Fibroblast of lung (primary cell): Measurements from ENCODE around the gene HOXC10. TPM values are rescaled to one million over a fixed set of nuclear protein-coding genes. Genes with fewer than 3 reads are reported as not detected.

Experiments used
- DNase-seq, 2 donors: peaks; one replicate each; pipeline versions ENCODE4 v3.0.0 to v3.0.0-alpha.2; 2010; ENCODE audit warnings: low read depth in 2 of 2
- H2AFZ ChIP-seq: 2 replicates; pipeline ENCODE4 v1.5.1; 2012; ENCODE audit warnings: low read length, control low read depth, inconsistent platforms
- H3K27ac ChIP-seq: 2 replicates; pipeline ENCODE4 v1.5.1; 2011; ENCODE audit warnings: low read length, control low read depth; ENCODE audit not compliant: insufficient read depth
- H3K27me3 ChIP-seq: 2 replicates; pipeline ENCODE4 v1.5.1; 2011; ENCODE audit warnings: mild to moderate bottlenecking, low read length; ENCODE audit not compliant: control insufficient read depth, insufficient read depth
- H3K36me3 ChIP-seq: 2 replicates; pipeline ENCODE4 v1.5.1; 2011; ENCODE audit warnings: low read length; ENCODE audit not compliant: control insufficient read depth, insufficient read depth
- H3K4me1 ChIP-seq: 2 replicates; pipeline ENCODE4 v1.5.1; 2011; ENCODE audit warnings: low read length; ENCODE audit not compliant: control insufficient read depth, insufficient read depth; ENCODE audit errors: extremely low read depth
- H3K4me2 ChIP-seq: 2 replicates; pipeline ENCODE4 v1.5.1; 2011; ENCODE audit warnings: low read length, control low read depth; ENCODE audit not compliant: insufficient read depth; ENCODE audit errors: extremely low read depth
- H3K4me3 ChIP-seq, 4 experiments: fragments of 200-600 bp in 1 of 4; sonication (generic) in 1 of 4; replicated peaks in 1 of 4; 2 replicates each; pipeline ENCODE4 v1.5.1; 2011 to 2016; ENCODE audit warnings: low read length in 4 of 4, low read depth in 3 of 4, mild to moderate bottlenecking in 3 of 4, control low read depth in 2 of 4, inconsistent platforms in 1 of 4, mixed read lengths in 1 of 4; ENCODE audit not compliant: insufficient read depth in 1 of 4; ENCODE audit errors: control extremely low read depth in 1 of 4
- H3K79me2 ChIP-seq: 2 replicates; pipeline ENCODE4 v1.5.1; 2012; ENCODE audit warnings: mild to moderate bottlenecking, low read length, inconsistent platforms; ENCODE audit not compliant: control insufficient read depth, insufficient read depth
- H3K9ac ChIP-seq: 2 replicates; pipeline ENCODE4 v1.5.1; 2011; ENCODE audit warnings: mild to moderate bottlenecking, low read length, control low read depth; ENCODE audit not compliant: insufficient read depth
- H3K9me3 ChIP-seq: 2 replicates; pipeline ENCODE4 v1.5.1; 2012; ENCODE audit warnings: low read depth, low read length; ENCODE audit not compliant: control insufficient read depth, insufficient read depth
- H4K20me1 ChIP-seq: 2 replicates; pipeline ENCODE4 v1.5.1; 2011; ENCODE audit warnings: low read length; ENCODE audit not compliant: control insufficient read depth, insufficient read depth; ENCODE audit errors: extremely low read depth
- CTCF ChIP-seq, 2 donors: IDR thresholded peaks in 1 of 2; conservative IDR thresholded peaks in 1 of 2; 1 replicate in 1 of 2; 2 replicates in 1 of 2; pipeline ENCODE4 v1.5.1; 2011 to 2012; ENCODE audit warnings: low read length in 2 of 2, control low read depth in 1 of 2, inconsistent platforms in 1 of 2, low read depth in 1 of 2, mild to moderate bottlenecking in 1 of 2
- EZH2 ChIP-seq: IDR thresholded peaks from 2 replicates; pipeline ENCODE4 v1.5.1; 2012; ENCODE audit warnings: low read length, control low read depth, mild to moderate bottlenecking; ENCODE audit errors: missing control alignments
- polyA plus RNA-seq, 2 donors: library from polyadenylated mRNA; depleted of rRNA in 1 of 2; stranded (reverse) in 1 of 2; unstranded in 1 of 2; fragments of >200 nt; gene quantifications; 2 replicates each; pipeline ENCODE4 v1.2.1, GENCODE V29; 2011 to 2012; ENCODE audit warnings: missing spikeins in 1 of 2
- total RNA-seq: library from RNA; depleted of rRNA; stranded (reverse); fragments of >200 nt; gene quantifications from 2 replicates; pipeline ENCODE4 v1.2.1, GENCODE V29; 2014

The HOXC10 gene
- total and polyA plus RNA-seq, 2 donors (not counting 1 experiment from before 2014, with no cell fraction given) = 0.06 TPM; not detected in 1

- Histone ChIP-seq H3K36me3 (no peaks in the 10 kb centered on the region), H3K79me2 (no peaks in the 10 kb centered on the region), H3K27me3 (peaks cover 92% of the 10 kb centered on the region), H3K27ac (no peak overlapping the region), H3K9ac (no peak overlapping the region), H4K20me1 (no peaks in the 10 kb centered on the region), H3K4me2 (no peak overlapping the region), H3K4me3 (no peak overlapping the region), H3K4me1 (no peaks in the 10 kb centered on the region), H2AFZ (no peak overlapping the region), H3K9me3 (no peaks in the 10 kb centered on the region)
- no peak for TF ChIP-seq CTCF (conservative IDR thresholded peaks at IDR 0.05 in 1 of 2, IDR thresholded peaks at IDR 0.05 in 1 of 2; ENCODE audit: low read depth in 1 of 2, low read length in 2 of 2)
- no peak for TF ChIP-seq EZH2
- no peak for DNase-seq
Observed at GRCh38 chr12:53978477-53979356, 6.2 kb upstream of the HOXC10 start.

- TF ChIP-seq CTCF (conservative IDR thresholded peaks at IDR 0.05 in 1 of 2, IDR thresholded peaks at IDR 0.05 in 1 of 2; ENCODE audit: low read depth in 1 of 2, low read length in 2 of 2) (no peak), EZH2 (no peak)
- H3K4me2 ChIP-seq = no peak overlapping the region
- H4K20me1 ChIP-seq = no peaks in the 10 kb centered on the region
- H3K4me1 ChIP-seq = no peaks in the 10 kb centered on the region
- no peaks in the 10 kb centered on the region for H3K36me3 ChIP-seq
- H3K79me2 ChIP-seq = no peaks in the 10 kb centered on the region
- no peak overlapping the region for H3K27ac ChIP-seq
- no peak overlapping the region for H2AFZ ChIP-seq
- no peak overlapping the region for H3K9ac ChIP-seq
- DNase-seq = no peak
- H3K4me3 ChIP-seq = no peak overlapping the region
- H3K27me3 ChIP-seq = peaks cover 91% of the 10 kb centered on the region
- H3K9me3 ChIP-seq = no peaks in the 10 kb centered on the region
Observed at GRCh38 chr12:53980104-53980801, 4.7 kb upstream of the HOXC10 start.

- no peak for DNase-seq
- no peak overlapping the region for H3K27ac ChIP-seq
- no peaks in the 10 kb centered on the region for H3K4me1 ChIP-seq
- H2AFZ ChIP-seq = no peak overlapping the region
- H3K27me3 ChIP-seq = peaks cover 91% of the 10 kb centered on the region
- no peaks in the 10 kb centered on the region for H3K36me3 ChIP-seq
- no peaks in the 10 kb centered on the region for H3K9me3 ChIP-seq
- no peaks in the 10 kb centered on the region for H4K20me1 ChIP-seq
- TF ChIP-seq CTCF (conservative IDR thresholded peaks at IDR 0.05 in 1 of 2, IDR thresholded peaks at IDR 0.05 in 1 of 2; ENCODE audit: low read depth in 1 of 2, low read length in 2 of 2) (no peak), EZH2 (peak; percentile 57)
- H3K4me3 ChIP-seq = no peak overlapping the region
- no peak overlapping the region for H3K4me2 ChIP-seq
- H3K9ac ChIP-seq = no peak overlapping the region
- H3K79me2 ChIP-seq = no peaks in the 10 kb centered on the region
Observed at GRCh38 chr12:53980802-53981496, 4.0 kb upstream of the HOXC10 start.
